ENCODE results near the gene GOLIM4. TPM values are rescaled to one million over a fixed set of nuclear protein-coding genes. Genes with fewer than 3 reads are reported as not detected.
A peak's percentile ranks its signal among the peaks of the same experiment; 100 is the strongest.
"Not testable (repeated sequence)": the region's sequence is repeated elsewhere in the genome, so short reads cannot be mapped to it uniquely, and the experiment has no call there.

Gene GOLIM4
- 58.4 TPM for polyA plus RNA-seq (2013, experiment 1 of 2)
- 63.8 TPM for polyA plus RNA-seq (2013, experiment 2 of 2)

GRCh38 chr3:168095611-168096209 lies at the start of gene GOLIM4:
Gene GOLIM4 (minus strand): TSS chr3:168095924. CDS start chr3:168095285, 639 bp downstream.
- H3K9me3 ChIP-seq (ENCODE audit: control insufficient read depth, low read length): no peaks in the 10 kb centered on the region
- no peaks in the 10 kb centered on the region for H3K36me3 ChIP-seq (ENCODE audit: control insufficient read depth, insufficient read depth, low read length)
- peak within 1 kb of the TSS; percentile 93 for H3K27ac ChIP-seq (ENCODE audit: low read depth, low read length, severe bottlenecking)
- peaks cover 10% of the 10 kb centered on the region for H3K4me1 ChIP-seq (ENCODE audit: control insufficient read depth, insufficient read depth, low read length, poor library complexity, severe bottlenecking)
- peak within 1 kb of the TSS; percentile 72 for H3K4me3 ChIP-seq (ENCODE audit: extremely low read depth, insufficient read depth, low read length, poor library complexity, severe bottlenecking)
- 0% methylated on average over 24 to 38 of the region's 52 CpGs for WGBS, 2 experiments (ENCODE audit: insufficient coverage in 2 of 2)

GRCh38 chr3:168141405-168141998 lies 45.8 kb upstream of the GOLIM4 start:
- 91 to 94% methylated on average over 4 of the region's 6 CpGs for WGBS, 2 experiments (ENCODE audit: insufficient coverage in 2 of 2)
- Histone ChIP-seq H3K27ac (ENCODE audit: low read depth, low read length, severe bottlenecking) (no peak overlapping the region), H3K36me3 (ENCODE audit: control insufficient read depth, insufficient read depth, low read length) (no peaks in the 10 kb centered on the region), H3K4me1 (ENCODE audit: control insufficient read depth, insufficient read depth, low read length, poor library complexity, severe bottlenecking) (no peaks in the 10 kb centered on the region), H3K9me3 (ENCODE audit: control insufficient read depth, low read length) (no peaks in the 10 kb centered on the region), H3K4me3 (ENCODE audit: extremely low read depth, insufficient read depth, low read length, poor library complexity, severe bottlenecking) (no peak overlapping the region)

GRCh38 chr3:168139947-168140346 lies 44.2 kb upstream of the GOLIM4 start:
- Histone ChIP-seq H3K9me3 (ENCODE audit: control insufficient read depth, low read length) (no peaks in the 10 kb centered on the region), H3K4me3 (ENCODE audit: extremely low read depth, insufficient read depth, low read length, poor library complexity, severe bottlenecking) (no peak overlapping the region), H3K36me3 (ENCODE audit: control insufficient read depth, insufficient read depth, low read length) (no peaks in the 10 kb centered on the region), H3K27ac (ENCODE audit: low read depth, low read length, severe bottlenecking) (no peak overlapping the region), H3K4me1 (ENCODE audit: control insufficient read depth, insufficient read depth, low read length, poor library complexity, severe bottlenecking) (no peaks in the 10 kb centered on the region)
- 58 to 92% methylated on average over 1 of the region's 3 CpGs for WGBS, 2 experiments (ENCODE audit: insufficient coverage in 2 of 2)

- H3K9me3 ChIP-seq (ENCODE audit: control insufficient read depth, low read length): no peaks in the 10 kb centered on the region
- H3K27ac ChIP-seq (ENCODE audit: low read depth, low read length, severe bottlenecking): no peak overlapping the region
- WGBS, 2 experiments (ENCODE audit: insufficient coverage in 2 of 2): 83 to 100% methylated on average over 1 to 2 of the region's 5 CpGs
- H3K4me1 ChIP-seq (ENCODE audit: control insufficient read depth, insufficient read depth, low read length, poor library complexity, severe bottlenecking): no peaks in the 10 kb centered on the region
- H3K36me3 ChIP-seq (ENCODE audit: control insufficient read depth, insufficient read depth, low read length): no peaks in the 10 kb centered on the region
- no peak overlapping the region for H3K4me3 ChIP-seq (ENCODE audit: extremely low read depth, insufficient read depth, low read length, poor library complexity, severe bottlenecking)
These were observed 42.7 kb upstream of the GOLIM4 start for GRCh38 chr3:168138421-168138820.

- no peak overlapping the region for H3K27ac ChIP-seq (ENCODE audit: low read depth, low read length, severe bottlenecking)
- no peak overlapping the region for H3K4me3 ChIP-seq (ENCODE audit: extremely low read depth, insufficient read depth, low read length, poor library complexity, severe bottlenecking)
- no peaks in the 10 kb centered on the region for H3K36me3 ChIP-seq (ENCODE audit: control insufficient read depth, insufficient read depth, low read length)
- H3K9me3 ChIP-seq (ENCODE audit: control insufficient read depth, low read length): no peaks in the 10 kb centered on the region
- WGBS, 2 experiments (ENCODE audit: insufficient coverage in 2 of 2): 64% methylated on average over 2 of the region's 5 CpGs; no CpG with 5 or more reads in 1 of the 2 experiments
- no peaks in the 10 kb centered on the region for H3K4me1 ChIP-seq (ENCODE audit: control insufficient read depth, insufficient read depth, low read length, poor library complexity, severe bottlenecking)
These were observed 39.2 kb upstream of the GOLIM4 start for GRCh38 chr3:168134931-168135330.

GRCh38 chr3:168130250-168130649 lies 34.5 kb upstream of the GOLIM4 start:
- H3K9me3 ChIP-seq (ENCODE audit: control insufficient read depth, low read length): peaks cover 14% of the 10 kb centered on the region
- not testable (repeated sequence) for H3K4me3 ChIP-seq (ENCODE audit: extremely low read depth, insufficient read depth, low read length, poor library complexity, severe bottlenecking); H3K27ac ChIP-seq (ENCODE audit: low read depth, low read length, severe bottlenecking); H3K4me1 ChIP-seq (ENCODE audit: control insufficient read depth, insufficient read depth, low read length, poor library complexity, severe bottlenecking); H3K36me3 ChIP-seq (ENCODE audit: control insufficient read depth, insufficient read depth, low read length)
- 96% methylated on average over 3 of the region's 3 CpGs; no CpG with 5 or more reads in 1 of the 2 experiments for WGBS, 2 experiments (ENCODE audit: insufficient coverage in 2 of 2)

- WGBS, 2 experiments (ENCODE audit: insufficient coverage in 2 of 2): 91 to 96% methylated on average over 2 to 8 of the region's 8 CpGs
- H3K4me3 ChIP-seq (ENCODE audit: extremely low read depth, insufficient read depth, low read length, poor library complexity, severe bottlenecking); H3K36me3 ChIP-seq (ENCODE audit: control insufficient read depth, insufficient read depth, low read length); H3K4me1 ChIP-seq (ENCODE audit: control insufficient read depth, insufficient read depth, low read length, poor library complexity, severe bottlenecking); H3K27ac ChIP-seq (ENCODE audit: low read depth, low read length, severe bottlenecking): not testable (repeated sequence)
- H3K9me3 ChIP-seq (ENCODE audit: control insufficient read depth, low read length): peaks cover 14% of the 10 kb centered on the region
These were observed 32.7 kb upstream of the GOLIM4 start for GRCh38 chr3:168128463-168128862.

- Histone ChIP-seq H3K27ac (ENCODE audit: low read depth, low read length, severe bottlenecking) (no peak overlapping the region), H3K4me3 (ENCODE audit: extremely low read depth, insufficient read depth, low read length, poor library complexity, severe bottlenecking) (no peak overlapping the region), H3K9me3 (ENCODE audit: control insufficient read depth, low read length) (peaks cover 14% of the 10 kb centered on the region), H3K4me1 (ENCODE audit: control insufficient read depth, insufficient read depth, low read length, poor library complexity, severe bottlenecking) (no peaks in the 10 kb centered on the region), H3K36me3 (ENCODE audit: control insufficient read depth, insufficient read depth, low read length) (no peaks in the 10 kb centered on the region)
- WGBS, 2 experiments (ENCODE audit: insufficient coverage in 2 of 2): no CpG with 5 or more reads among the region's 1 CpG
These were observed 31.7 kb upstream of the GOLIM4 start for GRCh38 chr3:168127466-168127865.

GRCh38 chr3:168124791-168125190 lies 29.1 kb upstream of the GOLIM4 start:
- Histone ChIP-seq H3K36me3 (ENCODE audit: control insufficient read depth, insufficient read depth, low read length) (no peaks in the 10 kb centered on the region), H3K9me3 (ENCODE audit: control insufficient read depth, low read length) (peaks cover 14% of the 10 kb centered on the region), H3K4me1 (ENCODE audit: control insufficient read depth, insufficient read depth, low read length, poor library complexity, severe bottlenecking) (no peaks in the 10 kb centered on the region), H3K4me3 (ENCODE audit: extremely low read depth, insufficient read depth, low read length, poor library complexity, severe bottlenecking) (no peak overlapping the region), H3K27ac (ENCODE audit: low read depth, low read length, severe bottlenecking) (no peak overlapping the region)
- no CpG with 5 or more reads among the region's 7 CpGs for WGBS, 2 experiments (ENCODE audit: insufficient coverage in 2 of 2)

GRCh38 chr3:168124291-168124690 lies 28.6 kb upstream of the GOLIM4 start:
- H3K4me3 ChIP-seq (ENCODE audit: extremely low read depth, insufficient read depth, low read length, poor library complexity, severe bottlenecking): no peak overlapping the region
- no peak overlapping the region for H3K27ac ChIP-seq (ENCODE audit: low read depth, low read length, severe bottlenecking)
- peaks cover 14% of the 10 kb centered on the region for H3K9me3 ChIP-seq (ENCODE audit: control insufficient read depth, low read length)
- no peaks in the 10 kb centered on the region for H3K4me1 ChIP-seq (ENCODE audit: control insufficient read depth, insufficient read depth, low read length, poor library complexity, severe bottlenecking)
- H3K36me3 ChIP-seq (ENCODE audit: control insufficient read depth, insufficient read depth, low read length): no peaks in the 10 kb centered on the region

Measured in mesodermal cell (in vitro differentiated cells).